GM10248 (cell line): Measurements from ENCODE around the gene SYNJ2.

Source experiments
- CTCF ChIA-PET: fragments of 300-600 bp; sonication (Branson Sonifier 250); formaldehyde crosslinking; extraction: SDS; loops from one replicate; lab custom pipeline; 2021; ENCODE audit warnings: antibody characterized with exemption; lab: Yijun Ruan, JAX
- POLR2A ChIA-PET: fragments of 350-650 bp; sonication (Branson Sonifier 250); formaldehyde crosslinking; extraction: SDS; loops from one replicate; lab custom pipeline; 2020; ENCODE audit warnings: antibody characterized with exemption; lab: Yijun Ruan, JAX
- DNase-seq: peaks from one replicate; pipeline ENCODE4 v3.0.0; 2012; ENCODE audit errors: extremely low spot score
- TF ChIP-seq, protein P1 (sequence below): IDR thresholded peaks from 2 replicates; pipeline ENCODE4 v1.5.1; 2012; ENCODE audit warnings: mild to moderate bottlenecking, low read depth; ENCODE audit errors: extremely low read depth, missing control alignments, control extremely low read depth

SYNJ2 gene

DNA sequence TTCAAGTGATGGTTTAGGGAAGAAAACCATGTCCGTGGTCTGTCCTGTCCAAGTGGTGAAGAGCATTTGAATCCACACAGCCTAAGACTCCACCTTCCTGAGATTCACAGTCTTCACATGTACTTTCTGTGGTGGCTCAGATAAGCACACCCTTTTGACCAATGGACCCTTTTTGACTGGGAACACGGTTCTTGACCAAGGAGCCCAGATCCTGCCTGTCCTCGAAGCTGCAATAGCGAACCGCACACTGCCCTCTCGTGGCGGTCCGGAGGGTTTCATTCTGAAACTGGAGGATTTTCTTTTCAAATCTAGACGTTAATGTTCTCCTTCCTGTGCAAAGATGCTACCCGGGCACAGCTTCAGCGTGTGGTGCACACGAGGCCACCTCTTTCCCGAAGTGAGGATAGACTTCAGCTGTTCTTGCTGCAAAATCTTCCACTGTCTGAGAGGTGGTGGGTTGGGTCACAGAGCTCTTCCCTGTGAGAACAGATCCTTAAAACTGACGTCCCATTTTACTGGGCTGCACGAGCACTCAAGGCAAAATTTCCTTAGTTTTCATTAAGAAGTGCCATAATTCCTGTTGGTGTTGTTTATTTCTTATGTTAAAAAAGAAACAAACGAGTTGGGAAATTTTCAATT is 90.5 kb downstream of the SYNJ2 start:
- TF ChIP-seq, protein P1, sequence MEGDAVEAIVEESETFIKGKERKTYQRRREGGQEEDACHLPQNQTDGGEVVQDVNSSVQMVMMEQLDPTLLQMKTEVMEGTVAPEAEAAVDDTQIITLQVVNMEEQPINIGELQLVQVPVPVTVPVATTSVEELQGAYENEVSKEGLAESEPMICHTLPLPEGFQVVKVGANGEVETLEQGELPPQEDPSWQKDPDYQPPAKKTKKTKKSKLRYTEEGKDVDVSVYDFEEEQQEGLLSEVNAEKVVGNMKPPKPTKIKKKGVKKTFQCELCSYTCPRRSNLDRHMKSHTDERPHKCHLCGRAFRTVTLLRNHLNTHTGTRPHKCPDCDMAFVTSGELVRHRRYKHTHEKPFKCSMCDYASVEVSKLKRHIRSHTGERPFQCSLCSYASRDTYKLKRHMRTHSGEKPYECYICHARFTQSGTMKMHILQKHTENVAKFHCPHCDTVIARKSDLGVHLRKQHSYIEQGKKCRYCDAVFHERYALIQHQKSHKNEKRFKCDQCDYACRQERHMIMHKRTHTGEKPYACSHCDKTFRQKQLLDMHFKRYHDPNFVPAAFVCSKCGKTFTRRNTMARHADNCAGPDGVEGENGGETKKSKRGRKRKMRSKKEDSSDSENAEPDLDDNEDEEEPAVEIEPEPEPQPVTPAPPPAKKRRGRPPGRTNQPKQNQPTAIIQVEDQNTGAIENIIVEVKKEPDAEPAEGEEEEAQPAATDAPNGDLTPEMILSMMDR = peak; percentile 81
- POLR2A ChIA-PET = no interaction called here
- CTCF ChIA-PET = interaction anchor here (0.7 to 10.3 kb wide), 27 partner anchors 11 to 758 kb away, joined by 3 to 119 read pairs (median 5); partner anchors contain the start of gene SYNJ2
- DNase-seq = peak; percentile 85

DNA sequence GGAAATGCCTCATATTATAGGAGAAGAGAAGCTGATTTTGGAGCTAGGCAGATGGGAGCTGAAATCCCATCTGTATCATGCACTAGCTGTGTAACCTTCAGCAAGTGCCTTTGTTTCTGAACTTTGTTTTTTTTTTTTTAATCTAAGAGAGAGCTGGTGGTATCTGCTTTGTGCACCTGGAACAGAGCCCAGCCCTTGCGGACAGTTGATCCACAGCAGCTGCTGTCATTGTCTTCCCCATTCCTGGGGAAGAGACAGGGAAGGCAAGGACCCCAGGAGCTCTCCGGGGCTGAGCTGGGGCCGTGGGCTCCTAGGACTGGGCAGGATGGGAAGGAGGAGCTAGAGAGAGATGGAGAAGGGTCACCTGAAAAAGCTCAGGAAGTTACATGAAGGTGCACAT is 92.1 kb downstream of the SYNJ2 start:
- ChIA-PET POLR2A (no interaction called here), CTCF (interaction anchor here (0.9 to 10.3 kb wide), 9 partner anchors 9 to 759 kb away, joined by 3 to 119 read pairs (median 5); partner anchors contain the start of gene SYNJ2)
- TF ChIP-seq, protein P1 = no peak
- DNase-seq = no peak

DNA sequence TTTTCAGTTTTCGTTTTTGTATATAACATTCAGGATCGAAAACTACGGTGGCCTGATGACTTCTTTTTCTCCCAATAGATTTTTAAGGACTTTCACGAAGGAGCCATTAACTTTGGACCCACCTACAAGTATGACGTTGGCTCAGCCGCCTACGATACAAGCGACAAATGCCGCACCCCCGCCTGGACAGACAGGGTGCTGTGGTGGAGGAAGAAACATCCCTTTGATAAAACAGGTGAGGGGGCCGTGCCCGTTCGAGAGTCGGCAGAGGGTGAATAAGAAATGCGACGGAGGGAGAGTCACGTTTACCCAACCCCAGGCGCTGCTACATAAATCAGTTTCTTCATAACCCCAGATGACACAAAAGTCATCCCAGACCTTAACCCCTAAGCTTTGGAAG is 94.9 kb downstream of the SYNJ2 start:
- TF ChIP-seq, protein P1 = no peak
- ChIA-PET CTCF (interaction anchor here (0.7 to 10.3 kb wide), 4 partner anchors 7 to 95 kb away, joined by 3 to 119 read pairs (median 56); partner anchors contain the start of gene SYNJ2), POLR2A (interaction anchor here (0.6 kb wide), 1 partner anchor 127 kb away, joined by 3 read pairs; no protein-coding TSS in a partner anchor)
- DNase-seq = no peak

DNA sequence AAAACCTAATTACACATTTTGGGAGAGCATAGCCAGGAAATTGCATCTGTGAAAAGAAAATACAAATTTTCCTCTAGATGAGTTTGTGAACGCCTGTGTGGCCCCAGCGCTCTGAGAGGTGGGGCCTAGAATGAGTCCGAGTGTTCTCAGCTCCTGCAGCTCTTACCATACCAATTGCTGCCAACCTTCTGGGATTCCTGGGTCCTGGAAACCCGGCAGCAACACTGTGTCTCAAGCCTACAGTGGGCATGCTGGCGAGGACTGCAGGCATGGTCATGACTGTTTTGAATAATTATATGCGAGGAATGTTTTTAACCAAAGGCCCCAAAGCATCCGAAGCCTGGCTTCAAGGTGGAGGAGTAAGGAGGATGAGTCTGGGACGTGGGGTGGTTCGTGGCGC is 96.0 kb downstream of the SYNJ2 start:
- TF ChIP-seq, protein P1 = no peak
- ChIA-PET POLR2A (no interaction called here), CTCF (interaction anchor here (10.3 kb wide), 1 partner anchor 96 kb away, joined by 53 read pairs; the partner anchor contains the start of gene SYNJ2)
- no peak for DNase-seq

DNA sequence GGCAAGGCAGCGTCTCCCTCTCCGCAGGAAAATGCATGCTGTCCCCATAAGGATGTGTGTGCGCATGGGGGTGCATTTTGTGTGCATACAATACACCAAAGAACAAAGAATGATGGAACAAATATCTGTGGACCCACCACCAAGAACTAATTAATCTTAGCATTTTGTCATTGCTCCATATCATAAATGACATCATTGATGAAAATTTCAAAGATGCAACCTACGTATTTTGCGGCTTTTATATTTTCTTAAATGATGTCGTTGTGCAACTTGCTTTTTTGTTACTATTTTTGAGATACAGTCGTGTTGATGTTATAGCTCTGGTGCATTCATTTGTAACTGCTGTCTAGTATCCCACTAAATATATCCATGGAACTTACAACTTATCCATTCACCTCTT is 96.7 kb downstream of the SYNJ2 start:
- CTCF ChIA-PET = interaction anchor here (0.9 kb wide), 1 partner anchor 26 kb away, joined by 3 read pairs; no protein-coding TSS in a partner anchor
- TF ChIP-seq, protein P1 = no peak
- POLR2A ChIA-PET = interaction anchor here (0.7 kb wide), 1 partner anchor 382 kb away, joined by 6 read pairs; no protein-coding TSS in a partner anchor
- no peak for DNase-seq

DNA sequence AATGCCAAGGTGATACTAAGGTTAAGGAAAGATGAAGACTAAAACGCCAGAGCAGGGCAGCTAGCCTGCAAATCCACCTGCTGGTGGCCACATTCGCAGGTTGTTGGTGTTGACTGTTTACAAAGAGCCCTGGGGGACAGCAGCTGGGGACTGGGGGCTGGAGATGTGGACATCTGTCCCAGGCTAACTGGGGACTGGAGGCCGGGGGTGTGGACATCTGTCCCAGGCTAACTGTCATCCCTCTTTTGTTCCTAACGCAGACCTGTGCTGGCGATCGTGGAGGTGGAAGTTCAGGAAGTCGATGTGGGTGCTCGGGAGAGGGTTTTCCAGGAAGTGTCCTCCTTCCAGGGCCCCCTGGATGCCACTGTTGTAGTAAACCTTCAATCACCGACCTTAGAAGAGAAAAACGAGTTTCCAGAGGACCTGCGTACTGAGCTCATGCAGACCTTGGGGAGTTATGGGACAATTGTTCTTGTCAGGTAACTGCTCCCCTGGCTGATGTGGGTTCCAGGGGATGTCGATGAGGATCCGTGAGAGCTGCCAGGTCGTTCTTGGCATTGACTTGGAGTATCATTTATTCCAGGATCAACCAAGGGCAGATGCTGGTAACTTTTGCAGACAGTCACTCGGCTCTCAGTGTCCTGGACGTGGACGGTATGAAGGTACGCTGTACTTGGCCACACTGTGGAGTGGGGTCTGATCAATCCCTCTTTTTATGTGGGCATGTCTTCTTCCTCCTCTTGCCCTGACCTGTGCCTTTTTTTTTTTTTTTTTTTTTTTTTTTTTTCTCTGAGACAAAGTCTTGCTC is 99.4 kb downstream of the SYNJ2 start:
- POLR2A ChIA-PET = no interaction called here
- CTCF ChIA-PET = interaction anchor here (8.7 kb wide), 1 partner anchor 8 kb away, joined by 59 read pairs; no protein-coding TSS in a partner anchor
- no peak for DNase-seq
- TF ChIP-seq, protein P1 = no peak
